Upper lobe of right lung (tissue), 1 donor: ENCODE data around the gene SESN3. TPM values are rescaled to one million over a fixed set of nuclear protein-coding genes. Genes with fewer than 3 reads are reported as not detected.
"Not testable (repeated sequence)": the region's sequence is repeated elsewhere in the genome, so short reads cannot be mapped to it uniquely, and the experiment has no call there.

Source experiments
- ATAC-seq: fragments of 200-7000 bp; cut with Tn5 transposase; one replicate; pipeline ENCODE4 v1.9.1; 2020; ENCODE audit warnings: mild to moderate bottlenecking, moderate library complexity
- DNase-seq: peaks from one replicate; pipeline ENCODE4 v3.0.0-alpha.2; 2020
- H3K27ac ChIP-seq: fragments of 200-600 bp; one replicate; pipeline ENCODE4 v1.8.0; 2022
- H3K27me3 ChIP-seq: fragments of 200-600 bp; one replicate; pipeline ENCODE4 v1.8.0; 2022; ENCODE audit warnings: mild to moderate bottlenecking
- H3K36me3 ChIP-seq: fragments of 200-600 bp; one replicate; pipeline ENCODE4 v1.8.0; 2022
- H3K4me1 ChIP-seq: fragments of 200-600 bp; one replicate; pipeline ENCODE4 v1.8.0; 2022
- H3K4me3 ChIP-seq: fragments of 200-600 bp; one replicate; pipeline ENCODE4 v1.8.0; 2022; ENCODE audit warnings: mild to moderate bottlenecking
- H3K9me3 ChIP-seq: fragments of 200-600 bp; one replicate; pipeline ENCODE4 v1.8.0; 2022
- CTCF ChIP-seq: fragments of 200-600 bp; IDR thresholded peaks from one replicate; pipeline ENCODE4 v1.8.0; 2022; ENCODE audit warnings: antibody characterized with exemption
- intact Hi-C: fragments of 100-400 bp; cut with DNase I; formaldehyde crosslinking; loops from one replicate; pipeline ENCODE4 v1.11.0; 2022
- total RNA-seq: library from RNA; stranded (reverse); fragmentation: NEBNext Ultra II Directional; extraction: Animal tissue kit (Norgen Biotek cat#: 25700); gene quantifications from one replicate; pipeline ENCODE4 v1.2.1, GENCODE V29; 2021
- donor health status: DM: no; HTN: yes; CAD: no; lungs with severe emphysema.

The SESN3 gene
- total RNA-seq, 1 donor from 2014 or later = 43.5 TPM

GRCh38 chr11:95222817-95223216 is 8.2 kb downstream of the SESN3 start:
- Histone ChIP-seq H3K9me3 (no peaks in the 10 kb centered on the region), H3K27me3 (no peaks in the 10 kb centered on the region), H3K4me3 (no peak overlapping the region), H3K36me3 (no peaks in the 10 kb centered on the region), H3K27ac (no peak overlapping the region), H3K4me1 (no peaks in the 10 kb centered on the region)
- ATAC-seq (no peak), DNase-seq (no peak)
- intact Hi-C loops = no loop called here
- no peak for TF ChIP-seq CTCF

GRCh38 chr11:95219599-95219998 is 11.4 kb downstream of the SESN3 start:
- no peaks in the 10 kb centered on the region for H3K9me3 ChIP-seq
- H3K27me3 ChIP-seq = no peaks in the 10 kb centered on the region
- no peak for TF ChIP-seq CTCF
- no peak overlapping the region for H3K27ac ChIP-seq
- no peak for ATAC-seq
- DNase-seq = no peak
- no peaks in the 10 kb centered on the region for H3K4me1 ChIP-seq
- no peaks in the 10 kb centered on the region for H3K36me3 ChIP-seq
- no peak overlapping the region for H3K4me3 ChIP-seq
- intact Hi-C loops = no loop called here

GRCh38 chr11:95218149-95218548 is 12.9 kb downstream of the SESN3 start:
- H3K9me3 ChIP-seq = no peaks in the 10 kb centered on the region
- no peak overlapping the region for H3K27ac ChIP-seq
- no peaks in the 10 kb centered on the region for H3K27me3 ChIP-seq
- H3K36me3 ChIP-seq = no peaks in the 10 kb centered on the region
- DNase-seq = no peak
- no peaks in the 10 kb centered on the region for H3K4me1 ChIP-seq
- no peak for TF ChIP-seq CTCF
- no peak for ATAC-seq
- intact Hi-C loops = no loop called here
- no peak overlapping the region for H3K4me3 ChIP-seq

GRCh38 chr11:95212609-95213008 is 18.4 kb downstream of the SESN3 start:
- DNase-seq (no peak), ATAC-seq (no peak)
- no peak overlapping the region for H3K4me3 ChIP-seq
- no peak for TF ChIP-seq CTCF
- H3K36me3 ChIP-seq = no peaks in the 10 kb centered on the region
- H3K27ac ChIP-seq = no peak overlapping the region
- H3K9me3 ChIP-seq = no peaks in the 10 kb centered on the region
- no peaks in the 10 kb centered on the region for H3K27me3 ChIP-seq
- intact Hi-C loops = no loop called here
- H3K4me1 ChIP-seq = no peaks in the 10 kb centered on the region

GRCh38 chr11:95209535-95209934 is 21.5 kb downstream of the SESN3 start:
- H3K4me1 ChIP-seq, H3K9me3 ChIP-seq, H3K27ac ChIP-seq, H3K27me3 ChIP-seq, ATAC-seq, H3K36me3 ChIP-seq, H3K4me3 ChIP-seq, DNase-seq, intact Hi-C loops: not testable (repeated sequence)

GRCh38 chr11:95200781-95201457 is 30.1 kb downstream of the SESN3 start:
- Histone ChIP-seq H3K36me3 (no peaks in the 10 kb centered on the region), H3K4me1 (no peaks in the 10 kb centered on the region), H3K9me3 (no peaks in the 10 kb centered on the region), H3K27me3 (no peaks in the 10 kb centered on the region), H3K27ac (no peak overlapping the region), H3K4me3 (no peak overlapping the region)
- ATAC-seq (no peak), DNase-seq (no peak)
- TF ChIP-seq CTCF = no peak
- intact Hi-C loops = no loop called here
